HG03520 (cell line): ENCODE measurements around the gene TNK2.
A peak's percentile ranks its signal among the peaks of the same experiment; 100 is the strongest.
"Not testable (repeated sequence)": the region's sequence is repeated elsewhere in the genome, so short reads cannot be mapped to it uniquely, and the experiment has no call there.

Source experiments
- ATAC-seq: cut with Tn5 transposase; IDR thresholded peaks from one replicate; pipeline ENCODE4 v1.9.1; 2021; ENCODE audit warnings: mild to moderate bottlenecking, moderate library complexity; ENCODE audit not compliant: unreplicated experiment

The TNK2 gene

GRCh38 chr3:195918176-195918575 is 9.8 kb upstream of the TNK2 start:
- no peak for ATAC-seq

DNA sequence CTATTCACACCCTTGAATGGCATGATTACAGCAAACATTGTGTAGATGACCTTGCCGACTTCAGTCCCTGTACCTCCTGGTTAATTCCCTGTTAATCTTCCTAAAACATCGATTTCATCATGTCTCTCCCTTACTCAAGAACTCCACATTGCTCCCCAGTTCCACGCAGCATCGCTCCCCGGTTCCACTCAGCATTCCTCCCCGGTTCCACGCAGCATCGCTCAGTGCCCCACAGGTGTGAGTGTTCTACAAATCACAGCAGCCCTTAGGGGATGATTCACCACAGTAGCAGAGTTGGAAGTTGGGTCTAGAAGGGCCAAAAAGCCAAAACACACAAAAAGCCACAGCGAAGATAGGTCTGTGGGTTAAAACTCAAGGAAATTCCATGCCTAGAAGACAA is 8.6 kb upstream of the TNK2 start:
- ATAC-seq = no peak

DNA sequence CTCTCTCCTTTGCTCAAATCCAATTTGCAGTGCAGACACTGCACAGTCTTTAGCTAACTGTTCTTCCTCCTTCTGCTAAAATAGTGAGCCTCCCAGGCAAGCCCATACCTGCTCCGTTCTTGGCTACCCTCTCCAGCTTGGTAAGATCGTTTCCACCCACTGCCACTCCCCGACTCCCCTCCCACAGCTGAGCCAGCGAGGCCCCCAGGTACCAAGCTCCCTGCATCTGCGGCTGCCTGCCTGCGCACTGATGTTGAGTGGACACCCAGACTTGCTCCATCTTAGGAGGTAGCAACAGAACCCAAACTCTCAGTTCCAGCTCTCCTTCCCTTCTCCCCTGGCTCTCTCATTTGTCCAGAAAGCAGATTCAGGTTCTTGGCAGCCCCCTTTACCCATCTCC is 7.9 kb upstream of the TNK2 start:
- ATAC-seq = no peak

DNA sequence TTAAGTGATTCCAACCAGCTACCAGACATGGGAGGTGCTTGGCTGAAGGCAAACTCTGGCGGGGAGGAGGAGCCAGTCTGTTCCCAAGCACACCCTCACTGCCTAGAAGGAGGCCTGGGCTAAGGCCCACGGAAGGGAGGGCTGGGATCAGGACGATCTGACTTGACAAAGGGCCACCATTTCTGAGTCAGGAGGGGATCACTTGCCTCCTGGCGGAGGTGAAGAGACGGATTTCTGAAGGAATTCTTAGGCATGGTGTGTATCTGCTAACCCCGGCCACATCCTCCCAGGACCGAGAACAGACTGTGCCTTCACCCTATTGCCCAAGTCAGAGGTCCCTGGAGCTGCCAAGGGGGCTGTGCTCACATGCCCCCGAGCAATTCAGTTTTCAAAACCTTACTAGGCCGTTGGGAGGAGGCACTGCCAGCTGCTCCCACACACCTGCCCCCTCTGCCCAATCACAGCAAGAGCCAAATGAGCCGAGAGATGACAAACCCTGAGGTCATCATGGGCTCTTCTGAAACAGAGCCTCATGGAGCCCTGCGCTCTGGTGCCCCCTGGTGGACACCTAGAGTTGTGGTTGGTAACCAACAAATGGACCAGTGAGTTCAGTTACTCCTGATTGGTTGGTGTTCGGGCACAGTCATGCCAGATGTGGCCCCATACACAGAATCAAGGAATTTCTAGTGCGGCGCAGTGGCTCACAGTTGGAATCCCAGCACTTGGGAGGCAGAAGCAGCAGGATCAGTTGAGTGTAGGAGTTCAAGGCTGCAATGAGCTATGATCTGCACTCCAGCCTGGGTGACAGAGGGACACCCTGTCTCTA is 6.5 kb upstream of the TNK2 start:
- ATAC-seq = peak; percentile 87

GRCh38 chr3:195914146-195914545 is 5.8 kb upstream of the TNK2 start:
- not testable (repeated sequence) for ATAC-seq

DNA sequence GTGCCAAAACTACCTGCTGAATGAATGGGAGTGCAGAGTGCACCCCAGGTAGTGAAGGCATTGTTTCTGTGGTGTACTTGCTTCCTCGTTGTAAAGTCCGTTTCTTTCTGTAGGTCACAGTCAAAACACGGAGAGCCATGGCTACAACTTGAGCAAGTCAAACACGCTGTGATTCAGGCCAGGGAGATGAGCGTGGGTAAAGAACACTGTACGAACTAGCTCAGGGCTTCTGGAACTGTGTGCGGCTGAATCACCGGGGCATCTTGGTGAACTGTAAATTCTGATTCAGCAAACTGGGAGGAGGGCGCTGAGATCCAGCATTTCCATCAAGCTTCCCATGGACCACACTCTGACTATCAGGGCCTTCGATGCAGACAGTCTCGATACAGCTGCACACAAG is 5.0 kb upstream of the TNK2 start:
- ATAC-seq = no peak

DNA sequence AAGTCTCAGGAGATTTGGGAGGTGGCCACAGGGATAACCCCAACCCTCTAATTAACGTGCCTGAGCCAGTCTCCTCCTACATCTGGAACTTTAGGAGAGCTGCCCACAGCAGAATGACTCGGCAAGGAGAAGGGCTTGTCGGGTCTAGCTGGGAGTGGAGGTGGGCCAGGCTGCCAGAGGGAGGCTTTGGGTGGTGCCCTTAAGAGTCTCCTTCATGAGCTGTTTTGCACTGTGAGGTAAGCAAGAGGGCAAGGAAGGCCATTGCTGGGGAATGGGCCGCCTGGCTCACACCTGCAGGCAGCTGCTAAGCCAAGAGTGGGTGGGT is 3.6 kb upstream of the TNK2 start:
- no peak for ATAC-seq

DNA sequence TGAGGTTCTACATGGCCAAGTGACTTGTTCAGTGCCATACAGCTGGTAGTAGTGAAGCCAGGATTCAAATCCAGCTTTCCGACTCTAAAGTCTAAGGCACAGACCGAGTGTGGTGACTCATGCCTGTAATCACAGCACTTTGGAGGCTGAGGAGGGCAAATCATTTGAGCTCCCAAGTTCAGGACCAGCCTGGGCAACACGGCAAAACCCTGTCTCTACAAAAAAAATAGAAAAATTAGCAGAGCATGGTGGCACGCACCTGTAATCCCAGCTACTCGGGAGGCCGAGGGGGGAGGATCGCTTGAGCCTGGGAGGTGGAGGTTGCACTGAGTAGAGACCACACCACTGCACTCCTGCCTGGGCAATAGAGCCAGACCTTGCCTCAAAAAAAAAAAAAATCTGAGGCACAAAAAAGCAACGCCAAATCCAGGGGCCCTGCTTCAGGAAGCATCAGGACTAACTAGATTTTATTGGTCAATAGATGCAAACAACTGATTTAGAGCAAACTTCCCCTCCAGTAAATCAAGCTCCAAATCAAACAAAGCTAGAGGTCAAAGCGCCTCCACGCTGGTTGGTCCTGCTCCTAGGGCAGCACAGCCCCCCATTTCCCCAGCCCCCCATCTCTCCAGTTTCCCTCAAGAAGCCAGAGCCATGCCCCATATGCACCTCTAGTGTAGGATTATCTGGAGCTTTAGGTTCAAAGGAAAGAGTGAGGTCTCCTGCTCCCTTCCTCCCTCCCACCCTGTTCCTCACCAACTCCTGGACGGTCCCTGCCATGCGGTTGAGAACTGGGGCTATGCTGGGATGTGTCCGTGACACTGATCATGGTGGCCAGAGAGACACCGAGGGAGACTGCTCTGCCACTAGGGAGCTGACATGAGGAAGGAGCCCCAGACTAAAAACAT is 2.9 kb upstream of the TNK2 start:
- ATAC-seq = no peak

GRCh38 chr3:195910499-195910845 is 2.1 kb upstream of the TNK2 start:
- no peak for ATAC-seq

DNA sequence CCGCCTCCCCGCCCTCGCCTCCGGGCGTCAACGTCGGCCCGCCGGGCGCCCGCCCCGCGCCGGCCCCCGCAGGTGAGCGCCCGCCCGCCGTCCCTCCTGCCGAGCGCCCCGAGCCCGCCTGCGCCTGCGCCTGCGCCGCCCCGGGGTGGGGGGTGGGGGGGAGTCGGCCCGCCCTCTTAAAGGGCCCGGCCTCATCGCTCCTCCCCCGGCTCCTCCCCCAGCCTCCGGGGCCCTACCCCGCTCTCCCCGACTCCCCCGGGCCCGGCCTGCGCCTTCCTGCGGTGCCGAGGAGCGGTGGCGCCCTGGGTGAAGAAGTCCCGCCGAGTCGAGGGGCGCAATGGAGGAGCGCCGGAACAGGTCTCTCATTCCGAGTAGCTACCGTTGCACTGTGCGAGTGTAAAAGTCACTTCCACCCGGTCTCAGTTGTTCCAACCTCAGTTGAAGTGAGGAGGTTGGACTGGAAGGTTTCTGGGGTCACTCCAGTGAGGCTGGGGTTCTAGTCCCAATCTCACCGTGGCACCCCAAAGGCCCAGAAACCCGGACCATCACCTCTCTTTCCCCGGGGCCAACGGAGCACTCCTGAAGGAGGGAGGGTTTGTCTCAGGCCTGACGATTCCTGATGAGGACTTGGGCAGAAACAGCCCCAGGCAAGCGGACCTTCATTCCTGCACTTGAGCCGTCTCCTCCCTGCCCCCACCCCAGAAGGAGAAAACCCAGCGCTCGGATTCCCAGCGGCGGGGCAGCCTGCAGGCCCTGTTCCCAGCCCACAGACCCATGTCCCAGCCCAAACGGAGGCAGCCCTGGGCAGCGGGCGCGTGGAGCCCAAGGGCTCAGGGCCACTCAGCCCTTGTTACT is 1.5 kb upstream of the TNK2 start:
- peak; percentile 37 for ATAC-seq

DNA sequence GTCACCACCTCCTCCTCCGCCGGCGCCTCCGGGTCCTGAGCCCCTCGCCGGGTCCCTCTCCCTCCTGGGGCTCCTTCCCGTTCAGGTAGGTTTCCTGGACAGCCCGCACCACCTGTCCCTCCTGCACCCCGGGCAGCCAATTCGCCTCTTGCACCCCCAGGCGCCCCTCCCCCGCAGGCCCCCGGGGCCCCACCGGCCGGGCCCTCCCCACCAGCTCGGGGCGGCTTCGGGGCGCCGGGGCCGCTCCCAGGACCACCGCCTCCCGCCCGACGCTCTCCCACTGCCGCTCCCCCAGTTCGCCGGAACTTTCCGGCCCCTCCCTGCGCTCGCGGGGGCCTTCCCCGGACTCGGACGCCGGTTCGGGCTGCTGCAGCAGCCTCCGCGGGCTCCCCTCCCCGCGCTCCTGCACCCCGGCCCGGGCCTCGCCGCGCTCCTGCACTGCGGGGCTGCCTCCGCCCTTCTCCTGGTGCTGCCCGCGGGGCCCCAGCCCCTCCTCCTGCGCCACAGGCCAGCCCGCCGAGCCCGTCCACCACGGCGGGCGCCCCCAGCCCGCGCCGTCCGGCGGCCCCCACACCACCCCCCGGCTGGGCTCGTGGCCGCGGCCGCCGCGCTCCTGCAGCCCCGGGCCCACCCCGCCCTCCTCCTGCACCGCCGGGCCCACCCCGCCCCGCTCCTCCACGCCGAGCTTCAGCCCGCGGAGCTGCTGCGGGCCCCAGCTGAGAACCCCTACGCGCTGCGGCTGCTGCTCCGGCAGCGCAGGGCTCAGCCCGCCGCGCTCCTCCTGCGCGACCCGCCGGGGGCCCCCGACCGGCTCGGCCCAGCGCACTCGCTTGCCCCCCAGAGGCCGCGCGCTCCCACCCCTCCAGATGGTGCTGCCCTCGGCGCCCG is 587 bp upstream of the TNK2 start:
- ATAC-seq = peak; percentile 20

GRCh38 chr3:195907684-195907933 is 742 bp downstream of the TNK2 start:
- ATAC-seq = no peak

- ATAC-seq = no peak
Observed at GRCh38 chr3:195906865-195907683, 1.3 kb downstream of the TNK2 start.

DNA sequence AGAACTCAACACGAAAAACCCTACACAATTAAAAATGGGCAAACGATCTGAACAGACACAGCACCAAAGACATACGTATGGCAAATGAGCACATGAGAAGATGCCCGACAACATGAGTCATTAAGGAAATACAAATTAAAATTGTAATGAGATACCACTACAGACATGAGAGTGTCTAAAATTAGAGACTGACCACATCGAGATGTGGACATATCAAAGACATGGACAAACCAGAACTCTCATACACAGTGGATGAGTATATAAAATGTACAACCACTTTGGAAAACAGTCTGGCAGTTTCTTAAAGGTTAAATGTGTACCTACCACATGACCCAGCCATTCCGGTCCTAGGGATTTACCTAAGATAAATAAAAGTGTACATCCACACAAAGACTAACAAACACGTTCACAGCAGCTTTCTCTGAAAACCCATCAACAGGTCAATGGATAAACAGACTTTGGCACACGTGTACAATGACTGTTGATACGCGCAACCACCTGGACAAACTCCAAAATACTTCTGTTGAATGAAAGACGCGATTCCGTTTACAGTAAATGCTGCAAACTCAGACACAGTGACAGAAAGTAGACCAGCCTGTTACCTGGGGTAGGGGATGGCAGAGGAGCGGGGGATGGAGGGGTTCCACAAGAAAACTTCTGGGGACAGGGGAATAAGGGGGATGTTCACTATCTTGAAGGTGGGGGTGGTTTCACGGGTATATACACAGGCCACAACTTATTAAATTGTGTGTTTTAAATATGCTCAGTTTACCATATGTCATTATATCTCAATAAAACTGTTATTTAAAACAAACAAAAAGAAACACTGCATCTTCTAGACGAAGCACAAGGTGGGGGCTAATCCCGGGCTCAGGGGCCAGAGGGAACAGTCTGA is 2.1 kb downstream of the TNK2 start:
- ATAC-seq = no peak

DNA sequence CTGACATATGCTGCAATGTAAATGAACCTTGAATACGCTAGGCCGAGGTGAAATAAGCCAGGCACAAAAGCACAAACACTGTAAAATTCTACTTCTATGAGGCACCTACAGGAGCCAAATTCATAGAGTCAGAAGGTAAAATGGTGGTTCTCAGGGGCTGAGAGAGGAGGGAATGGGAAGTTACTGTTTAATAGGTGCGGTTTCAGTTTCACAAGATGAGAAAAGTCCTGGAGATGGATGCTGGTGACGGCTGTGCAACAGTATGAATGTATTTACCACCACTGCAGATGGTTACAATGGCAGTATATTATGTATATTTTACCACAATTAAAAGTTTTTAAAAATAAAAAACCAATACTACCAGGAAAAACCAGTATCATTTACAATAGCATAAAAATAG is 4.0 kb downstream of the TNK2 start:
- ATAC-seq = no peak

GRCh38 chr3:195903950-195904290 is 4.4 kb downstream of the TNK2 start:
- ATAC-seq = no peak

GRCh38 chr3:195902634-195903033 is 5.7 kb downstream of the TNK2 start:
- not testable (repeated sequence) for ATAC-seq

DNA sequence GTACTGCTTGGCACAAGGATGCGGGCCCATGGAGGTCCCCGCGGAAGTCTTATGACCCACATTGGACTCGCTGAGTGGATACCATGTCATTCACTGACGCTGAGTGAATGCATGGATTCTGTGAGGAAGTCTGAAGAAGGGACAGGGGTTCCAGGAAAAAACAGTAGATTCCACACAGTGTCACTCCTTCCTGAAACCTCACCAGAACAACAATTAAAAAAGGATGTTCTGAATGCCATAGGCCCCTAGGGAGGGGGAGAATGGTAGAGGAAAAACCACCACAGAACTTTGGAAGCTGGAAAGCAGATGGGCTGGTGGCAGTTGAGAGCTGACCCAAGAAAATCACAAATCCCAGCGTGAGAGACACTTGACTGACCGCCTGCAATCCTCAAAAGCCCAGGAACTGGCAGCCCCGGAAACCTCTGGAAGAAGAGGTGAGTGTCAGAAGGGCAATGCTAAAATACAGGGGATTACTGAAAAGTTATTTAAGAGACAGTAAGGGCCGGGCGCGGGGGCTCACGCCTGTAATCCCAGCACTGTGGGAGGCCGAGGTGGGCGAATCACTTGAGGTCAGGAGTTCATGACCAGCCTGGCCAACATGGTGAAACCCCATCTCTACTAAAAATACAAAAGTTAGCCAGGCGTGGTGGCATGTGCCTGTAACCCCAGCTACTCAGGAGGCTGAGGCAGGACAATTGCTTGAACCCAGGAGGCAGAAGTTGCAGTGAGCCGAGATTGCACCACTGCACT is 6.3 kb downstream of the TNK2 start:
- ATAC-seq = not testable (repeated sequence)
